Fibroblast of gingiva (primary cell): ENCODE data around the gene PFDN6.
A peak's percentile ranks its signal among the peaks of the same experiment; 100 is the strongest.
"Not testable (repeated sequence)": the region's sequence is repeated elsewhere in the genome, so short reads cannot be mapped to it uniquely, and the experiment has no call there.

Source experiments
- DNase-seq: peaks from one replicate; pipeline ENCODE4 v3.0.0-alpha.2; 2011; ENCODE audit warnings: low read depth

Gene PFDN6

GRCh38 chr6:33288921-33289783, at the start of gene PFDN6, which contains the start of gene WDR46:
TSS of gene PFDN6 (plus strand) at chr6:33289601. CDS start at chr6:33289857, 256 bp downstream.
TSS of gene WDR46 (minus strand) at chr6:33289239. CDS start at chr6:33289170, 69 bp downstream.
- peak; percentile 82 for DNase-seq

- DNase-seq = no peak
These were observed 47.4 kb upstream of the PFDN6 start for GRCh38 chr6:33241968-33242367.

GRCh38 chr6:33243476-33243875, 45.9 kb upstream of the PFDN6 start:
- DNase-seq = no peak

- DNase-seq = peak; percentile 78
These were observed 41.3 kb upstream of the PFDN6 start for GRCh38 chr6:33247977-33248642.

GRCh38 chr6:33248643-33248931, 40.8 kb upstream of the PFDN6 start:
- peak; percentile 42 for DNase-seq

GRCh38 chr6:33248932-33249731, 40.3 kb upstream of the PFDN6 start:
- peak; percentile 99 for DNase-seq

GRCh38 chr6:33249732-33250630, 39.4 kb upstream of the PFDN6 start:
- peak; percentile 72 for DNase-seq

GRCh38 chr6:33250731-33251130, 38.7 kb upstream of the PFDN6 start:
- no peak for DNase-seq

GRCh38 chr6:33251395-33252012, 37.9 kb upstream of the PFDN6 start:
- no peak for DNase-seq

GRCh38 chr6:33252759-33253158, 36.6 kb upstream of the PFDN6 start:
- no peak for DNase-seq

GRCh38 chr6:33254591-33254990, 34.8 kb upstream of the PFDN6 start:
- DNase-seq = no peak

- no peak for DNase-seq
These were observed 30.4 kb upstream of the PFDN6 start for GRCh38 chr6:33259032-33259431.

GRCh38 chr6:33262490-33262889, 26.9 kb upstream of the PFDN6 start:
- not testable (repeated sequence) for DNase-seq

- DNase-seq = no peak
These were observed 25.4 kb upstream of the PFDN6 start for GRCh38 chr6:33264015-33264414.

GRCh38 chr6:33271117-33271467, 18.3 kb upstream of the PFDN6 start:
- no peak for DNase-seq

- peak; percentile 99 for DNase-seq
These were observed 17.7 kb upstream of the PFDN6 start, which contains the start of the genes RPS18 and VPS52 for GRCh38 chr6:33271468-33272274. TSS of gene RPS18 (plus strand) at chr6:33272075. CDS start at chr6:33272120, 45 bp downstream. TSS of gene VPS52 (minus strand) at chr6:33271876. CDS start at chr6:33271675, 201 bp downstream.

GRCh38 chr6:33272275-33273128, 16.9 kb upstream of the PFDN6 start:
- DNase-seq = no peak

GRCh38 chr6:33273129-33273923, 16.1 kb upstream of the PFDN6 start:
- DNase-seq = no peak
